ENCODE results near the gene HOXA10.

HOXA10 gene

DNA sequence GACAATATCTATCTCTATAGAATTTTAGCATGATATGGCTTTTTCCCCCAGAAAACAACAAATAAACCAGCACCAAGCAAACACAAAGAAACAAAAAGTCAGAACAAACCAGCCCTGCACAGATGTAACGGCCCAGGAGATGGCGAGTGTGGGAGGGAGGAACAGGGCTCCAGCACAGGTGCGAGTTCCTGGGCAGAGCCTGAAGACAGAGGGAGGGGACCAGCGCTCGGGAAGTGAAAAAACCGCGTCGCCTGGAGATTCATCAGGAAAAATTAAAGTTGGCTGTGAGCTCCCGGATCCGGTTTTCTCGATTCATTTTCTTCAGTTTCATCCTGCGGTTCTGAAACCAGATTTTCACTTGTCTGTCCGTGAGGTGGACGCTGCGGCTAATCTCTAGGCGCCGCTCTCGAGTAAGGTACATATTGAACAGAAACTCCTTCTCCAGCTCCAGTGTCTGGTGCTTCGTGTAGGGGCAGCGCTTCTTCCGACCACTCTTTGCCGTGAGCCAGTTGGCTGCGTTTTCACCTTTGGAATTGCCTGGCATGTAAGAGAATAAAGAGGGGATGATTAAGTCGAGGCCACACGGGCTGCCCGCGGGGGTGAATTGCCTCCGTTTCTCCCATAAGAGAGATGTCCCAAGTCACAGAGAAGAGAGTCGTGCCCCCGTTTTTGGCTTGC lies 2.3 kb downstream of the HOXA10 start:
- no peak overlapping the region for H3K27ac ChIP-seq (ENCODE audit: low read length)
- H3K9ac ChIP-seq (ENCODE audit: low read length): no peak overlapping the region
- no peaks in the 10 kb centered on the region for H3K9me2 ChIP-seq (replicated peaks; ENCODE audit: insufficient read depth, low read length)
- H3F3A ChIP-seq (ENCODE audit: insufficient read depth, low read length): peaks cover 12% of the 10 kb centered on the region
- H3K4me3 ChIP-seq (ENCODE audit: low read length): peak overlapping the region; percentile 59
- H3K9me3 ChIP-seq (replicated peaks; ENCODE audit: insufficient read depth, low read length): no peaks in the 10 kb centered on the region
- no peak overlapping the region for H2AFZ ChIP-seq (ENCODE audit: low read length)
- H3K4me1 ChIP-seq (ENCODE audit: low read length): peaks cover 9% of the 10 kb centered on the region
- peak overlapping the region; percentile 99 for H3K4me2 ChIP-seq (ENCODE audit: low read depth, low read length)
- H3K27me3 ChIP-seq (replicated peaks; ENCODE audit: insufficient read depth, low read length): peaks cover 91% of the 10 kb centered on the region
- H3K36me3 ChIP-seq (replicated peaks; ENCODE audit: insufficient read depth, low read length): no peaks in the 10 kb centered on the region
- TF ChIP-seq EZH2 (optimal IDR thresholded peaks at IDR 0.05; ENCODE audit: low read depth, low read length) (no peak), EZH2phosphoT487 (IDR thresholded peaks at IDR 0.05; ENCODE audit: low read length) (no peak)
- TF ChIP-seq, protein P1, sequence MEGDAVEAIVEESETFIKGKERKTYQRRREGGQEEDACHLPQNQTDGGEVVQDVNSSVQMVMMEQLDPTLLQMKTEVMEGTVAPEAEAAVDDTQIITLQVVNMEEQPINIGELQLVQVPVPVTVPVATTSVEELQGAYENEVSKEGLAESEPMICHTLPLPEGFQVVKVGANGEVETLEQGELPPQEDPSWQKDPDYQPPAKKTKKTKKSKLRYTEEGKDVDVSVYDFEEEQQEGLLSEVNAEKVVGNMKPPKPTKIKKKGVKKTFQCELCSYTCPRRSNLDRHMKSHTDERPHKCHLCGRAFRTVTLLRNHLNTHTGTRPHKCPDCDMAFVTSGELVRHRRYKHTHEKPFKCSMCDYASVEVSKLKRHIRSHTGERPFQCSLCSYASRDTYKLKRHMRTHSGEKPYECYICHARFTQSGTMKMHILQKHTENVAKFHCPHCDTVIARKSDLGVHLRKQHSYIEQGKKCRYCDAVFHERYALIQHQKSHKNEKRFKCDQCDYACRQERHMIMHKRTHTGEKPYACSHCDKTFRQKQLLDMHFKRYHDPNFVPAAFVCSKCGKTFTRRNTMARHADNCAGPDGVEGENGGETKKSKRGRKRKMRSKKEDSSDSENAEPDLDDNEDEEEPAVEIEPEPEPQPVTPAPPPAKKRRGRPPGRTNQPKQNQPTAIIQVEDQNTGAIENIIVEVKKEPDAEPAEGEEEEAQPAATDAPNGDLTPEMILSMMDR (IDR thresholded peaks at IDR 0.05; ENCODE audit: low read length): no peak; the same call in 1 of the 2 replicates
- no peak for DNase-seq
- no peaks in the 10 kb centered on the region for H3K79me2 ChIP-seq (ENCODE audit: low read length)
- H4K20me1 ChIP-seq (ENCODE audit: insufficient read depth, low read length): no peaks in the 10 kb centered on the region

DNA sequence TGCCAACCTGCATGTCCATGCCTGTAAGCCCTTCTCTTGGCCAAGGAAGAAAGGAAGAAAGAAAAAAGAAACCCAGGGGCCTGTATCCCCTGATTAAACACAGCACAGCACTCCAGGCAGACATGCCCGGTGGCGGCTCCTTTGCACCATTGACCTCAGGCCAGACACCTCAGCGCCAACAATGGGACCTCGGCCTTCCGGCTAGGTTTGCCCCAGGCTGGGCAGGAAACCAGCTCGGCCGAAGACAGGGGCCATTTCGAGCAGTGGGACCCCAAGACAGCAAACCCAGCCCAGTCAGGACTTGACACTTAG lies 2.8 kb downstream of the HOXA10 start:
- Histone ChIP-seq H3K79me2 (ENCODE audit: low read length) (no peaks in the 10 kb centered on the region), H3F3A (ENCODE audit: insufficient read depth, low read length) (peaks cover 12% of the 10 kb centered on the region), H3K36me3 (replicated peaks; ENCODE audit: insufficient read depth, low read length) (no peaks in the 10 kb centered on the region), H3K9me3 (replicated peaks; ENCODE audit: insufficient read depth, low read length) (no peaks in the 10 kb centered on the region), H3K27ac (ENCODE audit: low read length) (no peak overlapping the region), H3K9me2 (replicated peaks; ENCODE audit: insufficient read depth, low read length) (no peaks in the 10 kb centered on the region), H2AFZ (ENCODE audit: low read length) (no peak overlapping the region), H3K9ac (ENCODE audit: low read length) (no peak overlapping the region), H3K27me3 (replicated peaks; ENCODE audit: insufficient read depth, low read length) (peaks cover 92% of the 10 kb centered on the region), H4K20me1 (ENCODE audit: insufficient read depth, low read length) (no peaks in the 10 kb centered on the region), H3K4me3 (ENCODE audit: low read length) (no peak overlapping the region), H3K4me1 (ENCODE audit: low read length) (peaks cover 9% of the 10 kb centered on the region), H3K4me2 (ENCODE audit: low read depth, low read length) (peak overlapping the region; percentile 99; the same call in 1 of the 2 replicates)
- DNase-seq: no peak
- TF ChIP-seq, protein P1 (IDR thresholded peaks at IDR 0.05; ENCODE audit: low read length): no peak
- TF ChIP-seq EZH2 (optimal IDR thresholded peaks at IDR 0.05; ENCODE audit: low read depth, low read length) (no peak), EZH2phosphoT487 (IDR thresholded peaks at IDR 0.05; ENCODE audit: low read length) (no peak)

DNA sequence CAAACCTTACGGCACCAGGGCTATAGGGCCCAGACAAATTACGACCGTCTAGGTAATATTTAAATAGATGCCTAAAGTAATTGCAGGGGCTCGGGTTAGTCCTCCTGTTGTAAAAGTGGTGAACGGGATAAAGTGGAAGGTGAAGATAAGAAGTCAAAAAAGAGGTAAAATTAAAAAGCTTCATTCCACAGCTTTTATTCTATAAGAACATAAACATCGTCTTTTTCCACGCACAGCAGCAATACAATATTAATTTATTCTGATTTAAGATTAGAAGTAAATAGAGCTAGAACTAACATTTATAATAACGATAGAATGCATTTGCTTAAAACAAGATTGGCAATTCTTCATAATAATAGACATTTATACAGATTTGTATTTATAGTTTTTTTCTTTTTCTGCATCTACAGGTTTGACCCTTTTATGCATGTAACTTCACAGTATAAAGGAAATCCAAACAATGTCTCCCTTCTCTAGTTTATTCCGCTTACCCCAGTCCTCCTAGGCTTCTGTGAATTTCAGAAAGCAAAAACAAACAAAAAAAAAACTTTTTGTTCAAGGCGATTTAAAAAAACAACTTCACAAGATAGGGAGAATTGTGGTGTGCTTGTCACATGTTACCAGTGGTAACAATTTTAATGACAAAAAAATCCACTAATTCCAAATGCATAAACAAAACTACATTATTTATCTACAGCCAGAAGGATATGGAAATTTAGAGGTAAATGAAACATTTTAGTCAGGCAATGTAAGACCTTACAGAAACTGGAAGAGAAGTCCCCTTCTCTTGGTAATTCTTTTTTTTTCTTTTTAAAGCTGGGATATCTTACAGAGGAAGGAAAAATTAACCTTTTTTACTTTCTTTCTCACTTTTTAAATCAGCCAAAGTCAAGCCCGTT lies 3.4 kb downstream of the HOXA10 start:
- Histone ChIP-seq H2AFZ (ENCODE audit: low read length) (no peak overlapping the region), H4K20me1 (ENCODE audit: insufficient read depth, low read length) (no peaks in the 10 kb centered on the region), H3K9me2 (replicated peaks; ENCODE audit: insufficient read depth, low read length) (no peaks in the 10 kb centered on the region), H3K4me2 (ENCODE audit: low read depth, low read length) (no peak overlapping the region), H3K36me3 (replicated peaks; ENCODE audit: insufficient read depth, low read length) (no peaks in the 10 kb centered on the region), H3K27me3 (replicated peaks; ENCODE audit: insufficient read depth, low read length) (peaks cover 97% of the 10 kb centered on the region), H3K9me3 (replicated peaks; ENCODE audit: insufficient read depth, low read length) (no peaks in the 10 kb centered on the region), H3K4me1 (ENCODE audit: low read length) (peaks cover 9% of the 10 kb centered on the region), H3K9ac (ENCODE audit: low read length) (no peak overlapping the region), H3K27ac (ENCODE audit: low read length) (no peak overlapping the region), H3K79me2 (ENCODE audit: low read length) (no peaks in the 10 kb centered on the region), H3F3A (ENCODE audit: insufficient read depth, low read length) (peaks cover 12% of the 10 kb centered on the region), H3K4me3 (ENCODE audit: low read length) (no peak overlapping the region)
- DNase-seq: no peak
- TF ChIP-seq EZH2 (optimal IDR thresholded peaks at IDR 0.05; ENCODE audit: low read depth, low read length) (no peak), EZH2phosphoT487 (IDR thresholded peaks at IDR 0.05; ENCODE audit: low read length) (no peak)
- TF ChIP-seq, protein P1 (IDR thresholded peaks at IDR 0.05; ENCODE audit: low read length): no peak

All from MM.1S (cell line).